HepG2 (cell line): ENCODE data around the gene PIK3CA. TPM values are rescaled to one million over a fixed set of nuclear protein-coding genes. Genes with fewer than 3 reads are reported as not detected.

Source experiments
- ETV5 ChIP-seq: IDR thresholded peaks from 2 replicates; pipeline ENCODE4 v1.6.1; 2018; ENCODE audit warnings: missing biosample characterization, missing genetic modification reagents, inconsistent platforms, borderline replicate concordance
- HHEX ChIP-seq: IDR thresholded peaks from 2 replicates; pipeline ENCODE4 v1.6.1; 2016; ENCODE audit warnings: control low read depth
- HNF4G ChIP-seq, 2 experiments: sonication (generic) in 1 of 2; formaldehyde crosslinking in 1 of 2; IDR thresholded peaks; 2 replicates each; pipeline versions ENCODE4 v1.4.0 to v1.6.1; 2011 to 2020; ENCODE audit warnings: borderline replicate concordance in 2 of 2, low read depth in 2 of 2, mild to moderate bottlenecking in 2 of 2, low read length in 1 of 2, missing genetic modification reagents in 1 of 2, moderate library complexity in 1 of 2
- NFATC3 ChIP-seq: sonication (generic); formaldehyde crosslinking; IDR thresholded peaks from 2 replicates; pipeline ENCODE4 v1.5.1; 2020; ENCODE audit warnings: mild to moderate bottlenecking, missing genetic modification reagents
- NFKB2 ChIP-seq: sonication (generic); formaldehyde crosslinking; IDR thresholded peaks from 2 replicates; pipeline ENCODE4 v1.4.0; 2020; ENCODE audit warnings: missing genetic modification reagents, borderline replicate concordance
- NFKBIZ ChIP-seq: IDR thresholded peaks from 2 replicates; pipeline ENCODE4 v1.6.1; 2018; ENCODE audit warnings: missing genetic modification reagents, missing compliant biosample characterization
- PATZ1 ChIP-seq: sonication (generic); formaldehyde crosslinking; IDR thresholded peaks from 2 replicates; pipeline ENCODE4 v1.4.0; 2020; ENCODE audit warnings: missing genetic modification reagents
- RFX1 ChIP-seq: fragments of 450-650 bp; IDR thresholded peaks from 2 replicates; pipeline ENCODE4 v1.6.1; 2017
- SRSF1 ChIP-seq: fragments of 200-400 bp; formaldehyde crosslinking; optimal IDR thresholded peaks from 2 replicates; pipeline ENCODE3; 2017; ENCODE audit warnings: mild to moderate bottlenecking, low read depth, low read length, moderate library complexity
- ZBTB38 ChIP-seq: sonication (generic); formaldehyde crosslinking; IDR thresholded peaks from 2 replicates; pipeline ENCODE4 v1.5.1; 2020; ENCODE audit warnings: mild to moderate bottlenecking, missing genetic modification reagents
- ZBTB49 ChIP-seq: sonication (generic); formaldehyde crosslinking; IDR thresholded peaks from 2 replicates; pipeline ENCODE4 v1.4.0; 2020; ENCODE audit warnings: missing genetic modification reagents, borderline replicate concordance
- ZBTB8A ChIP-seq: sonication (generic); formaldehyde crosslinking; IDR thresholded peaks from 2 replicates; pipeline ENCODE4 v1.4.0; 2020; ENCODE audit warnings: mild to moderate bottlenecking, low read depth, missing genetic modification reagents, borderline replicate concordance
- ZNF280B ChIP-seq: sonication (generic); formaldehyde crosslinking; IDR thresholded peaks from 2 replicates; pipeline ENCODE4 v1.5.0; 2020; ENCODE audit warnings: missing genetic modification reagents, mild to moderate bottlenecking, borderline replicate concordance
- ZNF446 ChIP-seq: sonication (generic); formaldehyde crosslinking; IDR thresholded peaks from 2 replicates; pipeline ENCODE4 v1.5.0; 2020; ENCODE audit warnings: mild to moderate bottlenecking, missing genetic modification reagents
- ZNF546 ChIP-seq: sonication (generic); formaldehyde crosslinking; conservative IDR thresholded peaks from 2 replicates; pipeline ENCODE4 v1.8.1; 2023; ENCODE audit warnings: mild to moderate bottlenecking, missing genetic modification reagents
- ZNF672 ChIP-seq: sonication (generic); formaldehyde crosslinking; IDR thresholded peaks from 2 replicates; pipeline ENCODE4 v1.8.1; 2022; ENCODE audit warnings: missing genetic modification reagents
- ZNF687 ChIP-seq: sonication (generic); formaldehyde crosslinking; IDR thresholded peaks from 2 replicates; pipeline ENCODE4 v1.5.1; 2020; ENCODE audit warnings: mild to moderate bottlenecking, missing genetic modification reagents, moderate library complexity
- ZZZ3 ChIP-seq: sonication (generic); formaldehyde crosslinking; IDR thresholded peaks from 2 replicates; pipeline ENCODE4 v1.4.0; 2020; ENCODE audit warnings: missing genetic modification reagents, mild to moderate bottlenecking, borderline replicate concordance
- polyA plus RNA-seq, 8 experiments: library from polyadenylated mRNA; depleted of rRNA in 3 of 8; stranded (reverse) in 7 of 8; unstranded in 1 of 8; fragments of >200 nt; fragmentation: Illumina TruSeq in 4 of 8; extraction: Trizol in 4 of 8; gene quantifications; 2 replicates each; pipeline versions ENCODE4 v1.2.1 to v1.2.3, GENCODE V29; 2011 to 2016; ENCODE audit warnings: low read depth in 4 of 8, missing spikeins in 1 of 8, mixed read lengths in 1 of 8; ENCODE audit not compliant: insufficient read depth in 1 of 8
- total RNA-seq, 5 experiments: library from RNA; depleted of rRNA; stranded (reverse); fragments of >200 nt; fragmentation: Illumina TruSeq; extraction: Trizol; gene quantifications; 2 replicates each; pipeline ENCODE4 v1.2.3, GENCODE V29; 2016; ENCODE audit warnings: low read depth in 1 of 5

Gene PIK3CA
- total and polyA plus RNA-seq, 2 of the 13 experiments (the other 11 are each of a cell fraction or from before 2014, with no cell fraction given) = 5.7 to 11.4 TPM

- TF ChIP-seq ZNF546 (CRISPR knock-in tag) (no peak), ZNF280B (CRISPR knock-in tag) (peak; percentile 77; the same call in 1 of the 2 replicates), RFX1 (no peak), HHEX (CRISPR knock-in tag) (no peak), HNF4G (IDR thresholded peaks at IDR 0.05; ENCODE audit: borderline replicate concordance, low read depth, low read length) (no peak), HNF4G (CRISPR knock-in tag; IDR thresholded peaks at IDR 0.05; ENCODE audit: borderline replicate concordance, low read depth) (0 out of 2 replicates have a peak, but pooled peaks have one; percentile 26), NFKBIZ (CRISPR knock-in tag) (no peak), NFATC3 (no peak), ETV5 (CRISPR knock-in tag) (peak; percentile 44; the same call in 1 of the 2 replicates), ZZZ3 (CRISPR knock-in tag) (no peak), ZNF672 (CRISPR knock-in tag) (no peak), ZBTB8A (CRISPR knock-in tag) (no peak), ZNF446 (CRISPR knock-in tag) (no peak), PATZ1 (CRISPR knock-in tag) (peak; percentile 37; the same call in 1 of the 2 replicates), NFKB2 (peak; percentile 66; the same call in 1 of the 2 replicates), ZBTB49 (CRISPR knock-in tag) (no peak), ZBTB38 (peak; percentile 96), ZNF687 (CRISPR knock-in tag) (peak; percentile 92), SRSF1 (peak; percentile 69)
Measured at GRCh38 chr3:179260949-179261765, 113.0 kb downstream of the PIK3CA start (continued).
